ENCODE data around the gene PHC3.
A peak's percentile ranks its signal among the peaks of the same experiment; 100 is the strongest.

Gene PHC3

GRCh38 chr3:170062068-170062467 lies 119.5 kb downstream of the PHC3 start:
- no peak for TF ChIP-seq CTCF (IDR thresholded peaks at IDR 0.05; ENCODE audit: low read depth, low read length, missing control alignments)
- no peak overlapping the region for H3K4me3 ChIP-seq (ENCODE audit: low read depth, low read length)
- in situ Hi-C loops (cut with HindIII; ENCODE audit: low sequenced_read_pairs) = no loop called here
- DNase-seq (ENCODE audit: low read depth) = no peak

- no peak for DNase-seq (ENCODE audit: low read depth)
- H3K4me3 ChIP-seq (ENCODE audit: low read depth, low read length) = no peak overlapping the region
- in situ Hi-C loops (cut with HindIII; ENCODE audit: low sequenced_read_pairs) = no loop called here
- TF ChIP-seq CTCF (IDR thresholded peaks at IDR 0.05; ENCODE audit: low read depth, low read length, missing control alignments) = no peak
Measured at GRCh38 chr3:170059447-170059846, 122.1 kb downstream of the PHC3 start.

GRCh38 chr3:170058127-170058526 lies 123.4 kb downstream of the PHC3 start:
- TF ChIP-seq CTCF (IDR thresholded peaks at IDR 0.05; ENCODE audit: low read depth, low read length, missing control alignments) = no peak
- DNase-seq (ENCODE audit: low read depth) = no peak
- no peak overlapping the region for H3K4me3 ChIP-seq (ENCODE audit: low read depth, low read length)
- in situ Hi-C loops (cut with HindIII; ENCODE audit: low sequenced_read_pairs) = no loop called here

GRCh38 chr3:170057550-170057949 lies 124.0 kb downstream of the PHC3 start:
- DNase-seq (ENCODE audit: low read depth) = no peak
- in situ Hi-C loops (cut with HindIII; ENCODE audit: low sequenced_read_pairs) = no loop called here
- no peak overlapping the region for H3K4me3 ChIP-seq (ENCODE audit: low read depth, low read length)
- TF ChIP-seq CTCF (IDR thresholded peaks at IDR 0.05; ENCODE audit: low read depth, low read length, missing control alignments) = no peak

GRCh38 chr3:170056710-170057454 lies 124.7 kb downstream of the PHC3 start:
- no peak for TF ChIP-seq CTCF (IDR thresholded peaks at IDR 0.05; ENCODE audit: low read depth, low read length, missing control alignments)
- no peak for DNase-seq (ENCODE audit: low read depth)
- no peak overlapping the region for H3K4me3 ChIP-seq (ENCODE audit: low read depth, low read length)

GRCh38 chr3:170055209-170055608 lies 126.3 kb downstream of the PHC3 start:
- no peak for TF ChIP-seq CTCF (IDR thresholded peaks at IDR 0.05; ENCODE audit: low read depth, low read length, missing control alignments)
- DNase-seq (ENCODE audit: low read depth) = peak; percentile 28
- in situ Hi-C loops (cut with HindIII; ENCODE audit: low sequenced_read_pairs) = no loop called here
- no peak overlapping the region for H3K4me3 ChIP-seq (ENCODE audit: low read depth, low read length)

More at GRCh38 chr3:170056710-170057454, 124.7 kb downstream of the PHC3 start:
- in situ Hi-C loops (cut with HindIII; ENCODE audit: low sequenced_read_pairs) = no loop called here
